Measurements from ENCODE around the gene AIFM3.

DNA sequence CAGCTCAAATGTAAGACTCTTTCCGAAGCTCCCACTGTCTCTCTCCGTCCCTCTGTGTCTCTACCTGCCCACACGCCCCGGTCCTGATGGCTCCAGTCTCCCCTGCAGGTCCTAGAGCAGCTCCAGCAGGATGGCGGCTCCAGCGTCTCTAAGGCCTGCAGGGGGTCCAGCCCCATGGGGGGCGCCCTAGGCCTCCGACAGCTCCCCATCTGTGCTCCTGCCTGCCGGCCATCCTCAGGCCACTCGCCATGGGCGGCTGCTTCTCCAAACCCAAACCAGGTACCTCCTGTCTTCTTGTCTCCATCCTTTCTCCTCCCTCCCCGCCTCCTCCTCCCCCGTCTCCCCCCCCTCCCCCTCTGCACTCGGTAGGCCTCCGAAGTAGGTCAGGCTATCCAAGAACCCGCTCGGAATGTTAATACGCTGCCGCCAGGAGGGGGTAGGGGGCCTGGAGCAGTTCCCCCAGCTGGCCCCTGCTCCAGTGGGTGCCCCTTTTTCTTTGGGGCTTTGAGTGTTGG is 699 bp downstream of the AIFM3 start:
- TF ChIP-seq FOXM1 (IDR thresholded peaks at IDR 0.05; ENCODE audit: borderline replicate concordance, low read depth) = no peak
- TF ChIP-seq RAD21 (IDR thresholded peaks at IDR 0.05; ENCODE audit: low read depth) = no peak
- TF ChIP-seq, protein P1, sequence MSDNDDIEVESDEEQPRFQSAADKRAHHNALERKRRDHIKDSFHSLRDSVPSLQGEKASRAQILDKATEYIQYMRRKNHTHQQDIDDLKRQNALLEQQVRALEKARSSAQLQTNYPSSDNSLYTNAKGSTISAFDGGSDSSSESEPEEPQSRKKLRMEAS (IDR thresholded peaks at IDR 0.05) = no peak
- no peak for TF ChIP-seq EP300 (IDR thresholded peaks at IDR 0.05; ENCODE audit: borderline replicate concordance)
- no peak for TF ChIP-seq YY1 (IDR thresholded peaks at IDR 0.05; ENCODE audit: low read depth)
- no peak for TF ChIP-seq CEBPB (IDR thresholded peaks at IDR 0.05)
- no peak for TF ChIP-seq EGR1 (IDR thresholded peaks at IDR 0.05)
- TF ChIP-seq, protein P2, sequence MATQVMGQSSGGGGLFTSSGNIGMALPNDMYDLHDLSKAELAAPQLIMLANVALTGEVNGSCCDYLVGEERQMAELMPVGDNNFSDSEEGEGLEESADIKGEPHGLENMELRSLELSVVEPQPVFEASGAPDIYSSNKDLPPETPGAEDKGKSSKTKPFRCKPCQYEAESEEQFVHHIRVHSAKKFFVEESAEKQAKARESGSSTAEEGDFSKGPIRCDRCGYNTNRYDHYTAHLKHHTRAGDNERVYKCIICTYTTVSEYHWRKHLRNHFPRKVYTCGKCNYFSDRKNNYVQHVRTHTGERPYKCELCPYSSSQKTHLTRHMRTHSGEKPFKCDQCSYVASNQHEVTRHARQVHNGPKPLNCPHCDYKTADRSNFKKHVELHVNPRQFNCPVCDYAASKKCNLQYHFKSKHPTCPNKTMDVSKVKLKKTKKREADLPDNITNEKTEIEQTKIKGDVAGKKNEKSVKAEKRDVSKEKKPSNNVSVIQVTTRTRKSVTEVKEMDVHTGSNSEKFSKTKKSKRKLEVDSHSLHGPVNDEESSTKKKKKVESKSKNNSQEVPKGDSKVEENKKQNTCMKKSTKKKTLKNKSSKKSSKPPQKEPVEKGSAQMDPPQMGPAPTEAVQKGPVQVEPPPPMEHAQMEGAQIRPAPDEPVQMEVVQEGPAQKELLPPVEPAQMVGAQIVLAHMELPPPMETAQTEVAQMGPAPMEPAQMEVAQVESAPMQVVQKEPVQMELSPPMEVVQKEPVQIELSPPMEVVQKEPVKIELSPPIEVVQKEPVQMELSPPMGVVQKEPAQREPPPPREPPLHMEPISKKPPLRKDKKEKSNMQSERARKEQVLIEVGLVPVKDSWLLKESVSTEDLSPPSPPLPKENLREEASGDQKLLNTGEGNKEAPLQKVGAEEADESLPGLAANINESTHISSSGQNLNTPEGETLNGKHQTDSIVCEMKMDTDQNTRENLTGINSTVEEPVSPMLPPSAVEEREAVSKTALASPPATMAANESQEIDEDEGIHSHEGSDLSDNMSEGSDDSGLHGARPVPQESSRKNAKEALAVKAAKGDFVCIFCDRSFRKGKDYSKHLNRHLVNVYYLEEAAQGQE (IDR thresholded peaks at IDR 0.05; ENCODE audit: low read depth) = no peak

All from Ishikawa (cell line).